Panc1 (cell line): ENCODE data around the gene TAX1BP1.

Source experiments
- CTCF ChIP-seq: fragments of 450-650 bp; IDR thresholded peaks from 2 replicates; pipeline ENCODE4 v1.5.1; 2017; ENCODE audit warnings: mild to moderate bottlenecking
- POLR2AphosphoS5 ChIP-seq: IDR thresholded peaks from 2 replicates; pipeline ENCODE4 v1.6.1; 2012; ENCODE audit warnings: mild to moderate bottlenecking, low read depth, low read length, moderate library complexity
- SIN3A ChIP-seq: IDR thresholded peaks from 2 replicates; pipeline ENCODE4 v1.6.1; 2012; ENCODE audit warnings: low read depth, mild to moderate bottlenecking, low read length, moderate library complexity, borderline replicate concordance; ENCODE audit not compliant: insufficient read depth
- TCF7L2 ChIP-seq: IDR thresholded peaks from 2 replicates; pipeline ENCODE4 v1.6.1; 2011; ENCODE audit warnings: mild to moderate bottlenecking, low read depth, low read length, inconsistent platforms
- TF ChIP-seq, protein P1 (sequence below), 2 experiments: IDR thresholded peaks; 2 replicates each; pipeline ENCODE4 v1.6.1; 2011 to 2012; ENCODE audit warnings: low read depth in 2 of 2, control low read depth in 1 of 2, low read length in 1 of 2, mild to moderate bottlenecking in 1 of 2, moderate library complexity in 1 of 2; ENCODE audit not compliant: insufficient read depth in 1 of 2

DNA sequence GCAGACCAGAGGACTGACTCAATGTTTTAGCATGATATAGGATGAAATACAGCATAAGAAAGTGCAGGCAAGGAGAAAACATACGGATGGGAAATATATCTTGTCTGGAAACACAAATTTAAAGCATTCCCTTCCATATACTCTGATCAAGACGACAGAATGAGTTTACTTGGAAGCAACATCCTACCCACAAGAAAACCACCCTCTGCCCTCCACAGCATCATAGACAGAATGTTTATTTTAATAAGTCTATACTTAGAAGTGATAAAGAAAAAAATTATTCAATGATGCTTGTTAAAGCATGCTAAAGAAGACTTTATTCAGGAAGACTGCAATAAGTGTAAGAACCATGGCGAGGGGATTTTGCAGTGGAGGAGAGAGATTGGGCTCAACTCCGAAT, 44.9 kb upstream of the TAX1BP1 start:
- no peak for TF ChIP-seq CTCF
- TF ChIP-seq, protein P1, sequence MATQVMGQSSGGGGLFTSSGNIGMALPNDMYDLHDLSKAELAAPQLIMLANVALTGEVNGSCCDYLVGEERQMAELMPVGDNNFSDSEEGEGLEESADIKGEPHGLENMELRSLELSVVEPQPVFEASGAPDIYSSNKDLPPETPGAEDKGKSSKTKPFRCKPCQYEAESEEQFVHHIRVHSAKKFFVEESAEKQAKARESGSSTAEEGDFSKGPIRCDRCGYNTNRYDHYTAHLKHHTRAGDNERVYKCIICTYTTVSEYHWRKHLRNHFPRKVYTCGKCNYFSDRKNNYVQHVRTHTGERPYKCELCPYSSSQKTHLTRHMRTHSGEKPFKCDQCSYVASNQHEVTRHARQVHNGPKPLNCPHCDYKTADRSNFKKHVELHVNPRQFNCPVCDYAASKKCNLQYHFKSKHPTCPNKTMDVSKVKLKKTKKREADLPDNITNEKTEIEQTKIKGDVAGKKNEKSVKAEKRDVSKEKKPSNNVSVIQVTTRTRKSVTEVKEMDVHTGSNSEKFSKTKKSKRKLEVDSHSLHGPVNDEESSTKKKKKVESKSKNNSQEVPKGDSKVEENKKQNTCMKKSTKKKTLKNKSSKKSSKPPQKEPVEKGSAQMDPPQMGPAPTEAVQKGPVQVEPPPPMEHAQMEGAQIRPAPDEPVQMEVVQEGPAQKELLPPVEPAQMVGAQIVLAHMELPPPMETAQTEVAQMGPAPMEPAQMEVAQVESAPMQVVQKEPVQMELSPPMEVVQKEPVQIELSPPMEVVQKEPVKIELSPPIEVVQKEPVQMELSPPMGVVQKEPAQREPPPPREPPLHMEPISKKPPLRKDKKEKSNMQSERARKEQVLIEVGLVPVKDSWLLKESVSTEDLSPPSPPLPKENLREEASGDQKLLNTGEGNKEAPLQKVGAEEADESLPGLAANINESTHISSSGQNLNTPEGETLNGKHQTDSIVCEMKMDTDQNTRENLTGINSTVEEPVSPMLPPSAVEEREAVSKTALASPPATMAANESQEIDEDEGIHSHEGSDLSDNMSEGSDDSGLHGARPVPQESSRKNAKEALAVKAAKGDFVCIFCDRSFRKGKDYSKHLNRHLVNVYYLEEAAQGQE (IDR thresholded peaks at IDR 0.05; ENCODE audit: insufficient read depth in 1 of 2, low read depth in 2 of 2, low read length in 1 of 2): no peak
- no peak for TF ChIP-seq POLR2AphosphoS5
- TF ChIP-seq TCF7L2: no peak
- no peak for TF ChIP-seq SIN3A
